HG03521 (cell line): ENCODE data around the gene IL5.
A peak's percentile ranks its signal among the peaks of the same experiment; 100 is the strongest.

Source experiments
- ATAC-seq: cut with Tn5 transposase; IDR thresholded peaks from one replicate; pipeline ENCODE4 v1.9.1; 2021; ENCODE audit warnings: mild to moderate bottlenecking, moderate library complexity; ENCODE audit not compliant: unreplicated experiment

Gene IL5

DNA sequence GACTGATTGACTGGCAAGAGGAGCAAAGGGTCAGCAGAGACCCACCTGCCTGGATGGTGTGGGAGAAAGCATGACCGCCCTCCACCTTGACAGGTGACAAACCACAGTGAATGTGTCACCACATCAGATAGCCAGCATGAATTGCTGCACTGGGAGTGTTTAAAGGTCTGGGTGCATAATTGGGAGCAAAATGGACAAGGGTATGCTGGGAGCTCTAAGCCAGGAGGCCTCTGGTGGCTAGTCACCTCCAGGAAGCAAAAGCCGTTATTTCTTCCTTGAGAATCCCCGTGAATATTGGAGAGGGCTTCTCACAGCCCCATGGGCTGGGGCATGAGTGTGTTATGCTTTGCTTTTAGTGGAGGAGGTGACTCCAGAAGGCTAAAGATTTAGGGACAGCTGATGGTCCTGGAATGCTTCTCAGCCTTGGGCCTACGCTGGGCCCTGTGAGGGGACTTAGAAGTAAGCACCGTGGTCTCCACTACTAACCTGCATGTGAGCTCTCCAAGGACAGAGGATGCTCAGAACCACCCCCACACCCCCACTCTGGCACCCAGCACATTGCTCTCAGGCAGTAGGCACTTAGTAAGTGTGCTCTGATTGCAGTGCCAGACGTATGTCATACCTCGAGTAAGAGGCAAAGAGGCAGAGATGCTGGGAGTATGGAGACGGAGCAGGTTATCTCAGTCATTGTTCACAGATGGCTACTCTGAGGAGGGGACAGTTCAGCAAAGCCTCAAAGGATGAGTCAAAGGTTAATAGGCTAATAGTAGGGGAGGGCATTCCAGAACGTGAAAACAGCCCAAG lies 43.7 kb downstream of the IL5 start:
- no peak for ATAC-seq

DNA sequence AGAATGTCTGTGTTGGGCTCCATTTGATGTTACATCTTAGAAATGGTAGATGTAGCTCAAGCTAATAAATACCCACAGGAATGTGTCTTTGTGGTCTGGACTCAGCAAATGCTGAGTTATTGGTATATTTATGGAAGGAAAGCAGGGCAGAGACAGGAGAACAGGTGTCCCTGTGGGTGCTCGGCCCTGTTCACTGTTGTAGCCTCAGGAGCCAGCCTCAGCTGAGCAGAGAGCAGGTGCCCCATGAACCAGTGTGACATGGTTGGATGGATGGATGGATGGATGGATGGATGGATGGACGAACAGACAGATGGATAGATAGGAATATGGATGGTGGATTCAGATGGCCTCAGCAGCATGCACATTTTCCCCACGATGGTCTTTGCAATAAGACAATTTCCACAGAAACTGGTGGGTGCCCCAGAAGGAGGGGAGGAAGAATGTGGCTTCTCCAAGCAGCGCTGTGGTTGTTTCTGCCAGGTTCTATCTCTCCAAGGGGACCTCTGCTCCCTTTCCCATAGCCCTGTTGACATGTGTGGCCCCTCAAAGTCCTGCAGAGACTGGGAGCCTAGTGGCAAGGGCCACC lies 44.5 kb downstream of the IL5 start:
- ATAC-seq = no peak

DNA sequence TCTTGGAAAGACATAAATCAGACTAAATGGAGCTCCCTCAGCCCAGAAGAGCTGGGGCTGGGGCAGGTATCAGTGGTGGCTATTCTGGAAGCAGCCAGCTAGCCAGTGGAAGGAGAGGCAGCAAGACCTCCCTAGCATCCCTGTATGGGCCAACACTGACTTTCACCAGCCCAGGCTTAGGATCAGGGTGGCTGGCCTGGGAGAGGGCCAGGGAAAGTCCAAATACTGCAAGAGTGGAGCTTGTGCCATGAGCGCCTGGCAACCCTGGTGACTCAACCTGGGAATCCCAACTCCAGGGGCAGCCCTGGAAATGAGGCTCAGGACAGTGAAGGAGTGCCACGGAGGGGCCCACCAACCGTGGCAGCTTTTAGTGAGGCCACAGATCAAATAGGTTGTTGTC lies 45.2 kb downstream of the IL5 start:
- no peak for ATAC-seq

DNA sequence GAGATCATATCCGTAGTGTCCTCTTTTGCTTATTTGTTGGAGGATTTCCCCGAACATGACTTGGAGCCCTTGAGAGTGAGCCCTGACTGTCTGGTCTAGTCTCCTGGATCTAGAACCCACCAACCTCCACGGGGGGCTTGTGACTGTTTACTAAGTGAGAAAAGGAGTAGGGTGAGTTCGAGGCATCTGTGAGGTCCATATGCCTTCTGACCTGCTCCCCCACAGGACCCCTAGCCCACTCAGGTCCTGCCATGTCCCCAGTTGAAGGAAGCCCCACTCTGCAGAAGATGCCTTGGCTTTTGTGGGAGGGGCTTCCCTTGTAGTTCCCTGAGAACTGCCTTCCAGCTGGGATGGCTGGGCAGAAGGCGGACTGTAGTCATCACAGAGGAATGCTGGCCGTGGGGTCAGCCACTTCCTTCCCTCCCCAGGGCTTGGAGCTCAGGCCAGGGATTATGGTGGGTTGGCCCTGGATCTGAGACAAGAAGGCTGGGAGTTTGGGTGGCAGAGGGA lies 45.8 kb downstream of the IL5 start:
- ATAC-seq = no peak

DNA sequence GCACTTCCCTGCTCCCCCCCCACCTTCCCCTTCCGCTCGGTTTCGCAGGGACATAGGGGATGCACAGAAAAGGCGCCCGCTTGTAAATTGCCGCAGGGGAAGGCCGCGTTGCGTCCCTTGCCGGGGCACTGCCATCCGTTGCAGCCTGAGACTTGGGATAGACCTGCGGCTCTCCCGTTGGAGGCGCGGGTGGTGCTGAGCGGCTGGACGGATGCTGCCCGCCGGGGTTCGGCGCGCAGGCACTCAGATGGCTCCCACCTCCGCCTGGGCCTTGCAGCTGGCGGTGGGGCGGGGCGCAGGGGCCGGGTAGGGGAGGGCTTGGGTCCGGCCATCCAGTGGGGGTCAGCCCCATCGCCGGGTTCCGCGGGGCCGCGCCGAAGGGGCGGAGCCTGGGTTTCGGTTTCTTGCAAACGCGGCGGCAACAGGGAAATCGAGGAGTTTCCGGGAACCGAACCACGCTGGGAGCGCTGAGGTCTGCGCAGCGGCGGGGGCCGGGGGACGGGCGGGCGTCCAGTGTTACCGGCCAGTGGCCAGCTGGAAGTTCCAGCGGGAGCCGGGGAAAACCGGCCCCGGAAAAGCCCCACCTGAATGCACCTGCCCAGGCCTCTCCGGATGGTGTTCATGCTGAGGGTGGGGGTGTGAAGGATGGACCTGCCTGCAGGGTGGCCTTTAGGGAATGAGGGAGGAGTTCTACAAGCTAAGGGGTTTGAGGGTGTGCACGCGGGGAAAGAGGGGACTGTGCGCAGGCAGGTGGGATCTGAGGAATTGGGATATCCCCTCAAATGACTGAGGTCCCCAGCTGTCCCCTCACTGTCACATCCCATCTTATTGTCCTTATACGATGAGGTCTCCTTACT lies 46.5 kb downstream of the IL5 start:
- ATAC-seq = peak; percentile 39

DNA sequence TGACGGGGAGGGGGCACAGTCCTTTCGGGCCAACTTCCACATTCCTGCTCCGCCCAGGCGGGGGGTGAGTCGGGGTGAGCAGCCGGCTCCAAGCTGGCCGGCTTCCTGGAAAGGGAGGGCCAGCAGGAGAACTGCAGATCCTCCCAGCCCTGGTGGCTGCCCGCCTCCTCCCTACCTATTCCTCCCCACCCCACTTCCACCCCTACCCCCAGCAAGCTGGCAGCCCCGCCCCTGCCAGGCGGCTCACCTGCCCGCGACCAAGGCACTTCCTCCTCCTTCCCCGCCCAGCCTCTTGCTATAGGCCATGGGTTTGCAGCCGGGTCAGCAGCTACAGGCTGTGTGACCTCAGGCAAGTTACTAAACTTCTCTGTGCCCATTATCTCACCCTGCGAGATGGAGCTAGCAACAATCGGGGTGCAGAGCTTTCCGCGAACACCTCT lies 47.1 kb downstream of the IL5 start:
- peak; percentile 37 for ATAC-seq

DNA sequence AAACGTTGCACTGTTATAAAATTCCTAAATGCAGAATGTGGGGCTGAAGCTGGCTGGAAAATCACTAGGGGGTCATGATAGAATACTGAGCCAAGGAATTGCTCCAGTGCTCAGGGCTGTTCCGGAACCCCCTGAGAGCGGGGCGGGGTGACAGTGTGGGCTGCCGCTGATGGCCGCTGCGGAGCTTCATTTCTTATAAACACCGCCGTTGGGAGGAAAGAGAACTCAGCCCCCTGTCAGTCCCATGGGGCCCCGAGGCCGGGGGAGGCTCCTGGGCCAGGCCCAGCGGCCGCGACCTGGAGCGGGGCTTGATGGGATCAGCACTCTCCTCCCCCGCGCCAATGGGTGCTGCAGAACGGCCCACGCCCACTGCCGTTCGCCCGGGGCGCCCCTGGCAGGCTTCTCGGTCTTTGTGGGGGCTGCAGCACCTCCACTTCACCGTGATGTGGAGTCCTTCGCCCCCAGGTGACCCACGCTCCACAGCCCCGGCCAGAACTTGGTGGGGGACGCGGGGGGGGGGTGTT lies 47.6 kb downstream of the IL5 start:
- peak; percentile 23 for ATAC-seq

DNA sequence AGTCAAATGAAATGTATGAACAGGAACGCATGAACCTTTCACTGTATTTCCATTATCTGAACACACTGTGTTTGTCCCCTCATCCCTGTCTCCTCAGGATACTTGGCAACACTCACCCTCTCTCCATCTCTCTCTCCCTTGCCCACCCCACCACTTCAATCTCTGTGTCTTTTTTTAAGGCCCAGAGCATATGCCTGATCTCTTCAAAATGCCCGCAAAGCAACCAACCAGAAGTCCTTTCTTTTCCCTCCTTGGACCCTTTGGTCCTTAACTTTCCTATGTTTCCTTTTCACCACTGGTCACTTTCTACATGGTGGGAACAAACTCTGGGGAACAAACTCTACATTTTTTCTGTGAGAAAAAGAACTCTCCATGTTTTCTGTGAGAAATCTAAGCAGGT lies 49.5 kb downstream of the IL5 start:
- no peak for ATAC-seq

DNA sequence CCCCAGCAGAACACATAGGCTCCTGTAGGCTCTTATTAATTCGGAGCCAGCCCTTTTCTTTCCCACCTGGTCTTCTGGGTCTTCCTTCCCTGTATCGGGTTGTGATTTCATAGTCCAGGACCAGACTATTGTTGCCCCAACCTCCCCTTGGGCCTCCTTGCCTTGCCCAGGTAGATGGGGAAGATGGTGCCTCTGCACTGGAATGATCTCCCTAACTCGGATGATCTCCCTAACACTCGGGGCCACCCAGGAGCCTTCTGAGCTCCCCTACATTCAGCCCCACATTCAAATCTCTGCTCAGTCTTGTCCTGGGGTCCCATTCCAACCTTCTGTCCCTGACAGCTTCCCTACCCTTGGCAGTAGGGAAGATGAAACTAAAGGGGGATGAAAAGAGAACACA lies 50.1 kb downstream of the IL5 start:
- ATAC-seq = no peak

DNA sequence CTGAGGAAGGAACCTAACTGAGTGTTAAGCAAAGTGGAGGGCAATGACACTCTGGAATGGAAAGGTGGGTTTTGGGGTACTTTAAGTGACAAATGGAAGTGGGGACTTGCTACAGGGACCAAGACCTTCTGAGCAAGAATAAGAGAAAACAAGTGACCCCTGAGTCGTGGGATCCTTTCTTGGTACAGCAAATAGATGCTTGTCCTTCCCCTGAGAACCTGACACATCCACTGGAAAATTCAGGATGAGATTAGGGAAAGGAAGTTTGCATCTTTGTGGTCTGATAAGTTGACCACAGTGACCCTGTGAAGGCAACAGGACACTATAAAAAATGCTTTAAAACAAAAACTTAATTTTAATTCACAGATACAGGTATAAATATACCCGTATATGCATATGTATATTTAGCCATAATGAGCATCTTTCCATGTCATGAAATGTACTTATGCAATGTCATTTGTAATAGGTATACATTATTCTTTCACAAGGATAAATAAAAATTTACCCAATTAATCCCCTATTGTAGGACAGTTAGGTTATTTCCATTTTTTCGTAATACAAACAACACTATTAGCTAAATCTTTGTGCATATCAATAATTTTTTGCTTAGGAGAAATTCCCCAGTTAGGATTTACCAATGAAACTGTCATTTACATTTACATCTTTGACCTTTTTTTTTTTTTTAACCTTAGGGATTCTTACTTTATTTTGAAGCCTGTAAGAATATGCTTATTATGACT lies 50.8 kb downstream of the IL5 start:
- ATAC-seq = no peak
